Thyroid gland (tissue), 4 donors: Measurements from ENCODE around the gene LAMC3. TPM values are rescaled to one million over a fixed set of nuclear protein-coding genes. Genes with fewer than 3 reads are reported as not detected.

Experiments
- DNase-seq, 2 donors: peaks; one replicate each; pipeline ENCODE4 v3.0.0-alpha.2; 2019
- H3K27ac ChIP-seq, 3 donors: fragments of 200-600 bp; sonication (generic); 1 replicate in 2 of 3; 2 replicates in 1 of 3; pipeline ENCODE4 v1.5.1; 2016 to 2019; ENCODE audit warnings: mild to moderate bottlenecking in 1 of 3, moderate library complexity in 1 of 3
- H3K27me3 ChIP-seq: fragments of 200-600 bp; sonication (generic); one replicate; pipeline ENCODE4 v1.5.1; 2019
- H3K36me3 ChIP-seq, 2 donors: fragments of 200-600 bp; sonication (generic); one replicate each; pipeline ENCODE4 v1.5.1; 2016 to 2019
- H3K4me1 ChIP-seq, 2 donors: fragments of 200-600 bp; sonication (generic); one replicate each; pipeline ENCODE4 v1.5.1; 2017 to 2019
- H3K4me3 ChIP-seq, 3 donors: fragments of 200-600 bp; sonication (generic); replicated peaks in 1 of 3; 1 replicate in 2 of 3; 2 replicates in 1 of 3; pipeline ENCODE4 v1.5.1; 2016; ENCODE audit warnings: mild to moderate bottlenecking in 1 of 3
- H3K9me3 ChIP-seq: fragments of 200-600 bp; sonication (generic); one replicate; pipeline ENCODE4 v1.5.1; 2017
- CTCF ChIP-seq, 6 experiments: fragments of 200-600 bp in 3 of 6; fragments of 450-650 bp in 3 of 6; sonication (generic) in 3 of 6; IDR thresholded peaks; one replicate each; pipeline ENCODE4 v1.5.1; 2016 to 2019; ENCODE audit warnings: antibody characterized with exemption in 6 of 6, mild to moderate bottlenecking in 2 of 6, inconsistent platforms in 1 of 6, moderate library complexity in 1 of 6
- POLR2A ChIP-seq, 2 donors: fragments of 450-650 bp; IDR thresholded peaks; one replicate each; pipeline ENCODE4 v1.6.1; 2017; ENCODE audit warnings: antibody characterized with exemption in 2 of 2, mild to moderate bottlenecking in 2 of 2, moderate library complexity in 1 of 2
- WGBS, 2 donors: methylation state at CpG; one replicate each; pipeline ENCODE4 v1.1.5; 2017; 5-methylcytosine and 5-hydroxymethylcytosine counted together
- intact Hi-C: fragments of 100-400 bp; cut with DNase I; formaldehyde crosslinking; loops from one replicate; pipeline ENCODE4 v1.15.1; 2023
- total RNA-seq, 4 donors: library from RNA; depleted of rRNA; stranded (reverse); fragments of >200 nt; gene quantifications; one replicate each; pipeline ENCODE4 v1.2.3, GENCODE V29; 2016

The LAMC3 gene
- total RNA-seq, 4 donors from 2014 or later: 0.81 to 11.1 (median 3.2) TPM

- no peak overlapping the region for H3K4me3 ChIP-seq
- no peaks in the 10 kb centered on the region for H3K27me3 ChIP-seq
- 51 to 60% methylated on average over 12 of the region's 15 CpGs for WGBS, 2 donors
- no peak for TF ChIP-seq POLR2A (IDR thresholded peaks at IDR 0.05)
- TF ChIP-seq CTCF (IDR thresholded peaks at IDR 0.05): no peak
- H3K27ac ChIP-seq: no peak overlapping the region
- no peak for DNase-seq
- H3K4me1 ChIP-seq: no peaks in the 10 kb centered on the region
- H3K9me3 ChIP-seq: no peaks in the 10 kb centered on the region
- H3K36me3 ChIP-seq: no peaks in the 10 kb centered on the region
- intact Hi-C loops: no loop called here
Measured at GRCh38 chr9:130995086-130996011, 13.6 kb upstream of the LAMC3 start.

- no peak overlapping the region for H3K4me3 ChIP-seq
- intact Hi-C loops: no loop called here
- H3K4me1 ChIP-seq: no peaks in the 10 kb centered on the region
- no peaks in the 10 kb centered on the region for H3K27me3 ChIP-seq
- no peaks in the 10 kb centered on the region for H3K9me3 ChIP-seq
- TF ChIP-seq POLR2A (IDR thresholded peaks at IDR 0.05): no peak
- TF ChIP-seq CTCF (IDR thresholded peaks at IDR 0.05): no peak
- H3K36me3 ChIP-seq: no peaks in the 10 kb centered on the region
- 92 to 96% methylated on average over 8 of the region's 8 CpGs for WGBS, 2 donors
- no peak overlapping the region for H3K27ac ChIP-seq
- no peak for DNase-seq
Measured at GRCh38 chr9:130996205-130996604, 12.8 kb upstream of the LAMC3 start.

- WGBS, 2 donors: 70 to 74% methylated on average over 14 of the region's 14 CpGs
- Histone ChIP-seq H3K4me1 (no peaks in the 10 kb centered on the region), H3K4me3 (no peak overlapping the region), H3K27ac (no peak overlapping the region), H3K9me3 (no peaks in the 10 kb centered on the region), H3K27me3 (no peaks in the 10 kb centered on the region), H3K36me3 (no peaks in the 10 kb centered on the region)
- no peak for TF ChIP-seq CTCF (IDR thresholded peaks at IDR 0.05)
- no peak for TF ChIP-seq POLR2A (IDR thresholded peaks at IDR 0.05)
- intact Hi-C loops: no loop called here
- DNase-seq: no peak
Measured at GRCh38 chr9:130996676-130997394, 12.1 kb upstream of the LAMC3 start.

- no peak overlapping the region for H3K27ac ChIP-seq
- 73 to 92% methylated on average over 1 to 2 of the region's 2 CpGs for WGBS, 2 donors
- no peaks in the 10 kb centered on the region for H3K9me3 ChIP-seq
- intact Hi-C loops: no loop called here
- no peaks in the 10 kb centered on the region for H3K4me1 ChIP-seq
- no peak overlapping the region for H3K4me3 ChIP-seq
- no peaks in the 10 kb centered on the region for H3K27me3 ChIP-seq
- H3K36me3 ChIP-seq: no peaks in the 10 kb centered on the region
- DNase-seq: no peak
- no peak for TF ChIP-seq POLR2A (IDR thresholded peaks at IDR 0.05)
- TF ChIP-seq CTCF (IDR thresholded peaks at IDR 0.05): no peak
Measured at GRCh38 chr9:130997395-130997684, 11.6 kb upstream of the LAMC3 start.
